Left cardiac atrium (tissue), 4 donors: Measurements from ENCODE around the gene FBL. TPM values are rescaled to one million over a fixed set of nuclear protein-coding genes. Genes with fewer than 3 reads are reported as not detected.
"Not testable (repeated sequence)": the region's sequence is repeated elsewhere in the genome, so short reads cannot be mapped to it uniquely, and the experiment has no call there.

Experiments
- ATAC-seq, 2 donors: fragments of 200-7000 bp; cut with Tn5 transposase; one replicate each; pipeline ENCODE4 v1.9.1; 2020; ENCODE audit warnings: mild to moderate bottlenecking in 2 of 2, moderate library complexity in 2 of 2
- DNase-seq: peaks from one replicate; pipeline ENCODE4 v3.0.0-alpha.2; 2020
- intact Hi-C, 2 donors: fragments of 100-400 bp; cut with DNase I; formaldehyde crosslinking; loops; one replicate each; pipeline versions ENCODE4 v1.14.1 to v1.15.1; 2022 to 2023
- microRNA-seq, 2 donors: library from miRNA; unstranded; fragments of <30 nt; microRNA quantifications; one replicate each; pipeline ENCODE4 v1.2.0, GENCODE V29; 2020
- total RNA-seq, 2 donors: library from RNA; stranded (reverse); fragmentation: NEBNext Ultra II Directional; extraction: Animal tissue kit (Norgen Biotek cat#: 25700); gene quantifications; one replicate each; pipeline ENCODE4 v1.2.1, GENCODE V29; 2021
- donor health status: DM: no; HTN: yes; CAD: no.
- donor health status: DM: no; HTN: yes; CAD: no; lungs with severe emphysema.
- donor health status: DM: yes; HTN: yes; CAD: no.
- donor health status: Dilated cardiomyopathy.

The FBL gene
- total RNA-seq, 2 donors from 2014 or later = 67.7 to 87.7 TPM

DNA sequence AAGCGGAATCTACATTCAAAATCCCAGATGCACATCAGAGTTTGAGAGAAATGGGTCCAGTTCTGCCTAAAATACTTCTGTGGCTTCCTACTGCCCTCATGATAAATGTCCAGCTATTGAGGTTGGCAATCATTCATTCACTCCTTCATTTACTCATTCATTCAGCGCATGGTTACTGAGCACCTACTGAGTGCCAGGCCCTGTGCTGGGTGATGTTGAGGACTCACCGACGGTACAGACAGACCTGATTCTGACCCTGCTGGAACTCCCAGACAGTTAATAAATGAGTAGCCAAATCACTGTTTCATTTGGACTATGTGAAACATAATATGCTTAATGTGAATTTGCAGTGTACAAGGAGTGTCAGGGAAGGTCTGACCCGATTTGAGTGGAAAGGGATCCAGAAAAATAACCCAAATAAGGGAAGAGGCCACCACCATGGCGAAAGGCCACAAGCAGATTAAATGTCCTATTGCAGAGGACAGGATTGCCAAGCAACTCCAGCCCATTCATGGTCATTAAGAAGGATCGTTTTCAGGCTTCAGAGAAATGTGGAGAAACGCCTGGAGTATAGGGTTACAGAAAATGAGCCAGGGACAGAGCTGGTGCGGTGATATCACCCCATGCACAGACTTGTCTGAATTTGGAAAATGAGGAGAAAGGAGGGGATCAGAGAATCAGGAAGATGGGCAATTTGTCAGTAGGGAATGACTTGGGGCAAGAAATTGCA lies 32.8 kb downstream of the FBL start:
- ATAC-seq = no peak
- intact Hi-C loops = no loop called here
- DNase-seq = no peak

DNA sequence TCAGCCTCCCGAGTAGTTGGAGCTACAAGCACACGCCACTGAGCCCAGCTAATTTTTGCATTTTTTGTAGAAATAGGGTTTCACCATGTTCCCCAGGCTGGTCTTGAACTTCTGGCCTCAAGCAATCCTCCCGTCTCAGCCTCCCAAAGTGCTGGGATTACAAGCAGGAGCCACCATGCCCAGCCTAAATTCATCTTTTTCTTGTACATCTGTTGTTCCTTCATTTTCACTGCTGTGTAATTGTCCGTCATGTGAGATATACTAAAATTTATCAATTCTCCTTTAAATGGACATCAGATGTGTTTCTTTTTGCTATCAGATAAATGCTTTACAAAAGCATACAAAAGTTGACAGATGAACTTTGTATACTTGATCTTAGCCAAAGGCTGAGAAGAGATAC lies 35.1 kb downstream of the FBL start:
- DNase-seq = no peak
- intact Hi-C loops = no loop called here
- ATAC-seq = no peak

DNA sequence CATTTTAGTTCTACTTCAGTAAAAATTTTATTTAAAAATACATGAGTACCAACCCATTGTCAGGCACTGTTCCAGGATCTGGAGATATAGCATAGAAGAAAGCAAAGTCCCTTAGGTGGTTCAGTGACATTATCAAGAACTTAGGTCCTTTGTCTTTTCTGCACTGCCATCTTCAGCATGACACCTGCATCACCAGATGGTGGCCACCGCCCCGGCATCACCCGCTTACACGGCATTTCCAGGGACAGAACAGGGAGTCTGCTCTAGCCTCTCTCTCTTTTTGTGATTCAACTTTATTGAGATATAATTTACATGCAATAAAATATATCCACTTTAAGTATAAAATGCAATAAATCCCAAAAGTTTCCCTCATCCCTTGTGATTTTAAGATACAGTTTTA lies 35.8 kb downstream of the FBL start:
- intact Hi-C loops = no loop called here
- DNase-seq = no peak
- no peak for ATAC-seq

DNA sequence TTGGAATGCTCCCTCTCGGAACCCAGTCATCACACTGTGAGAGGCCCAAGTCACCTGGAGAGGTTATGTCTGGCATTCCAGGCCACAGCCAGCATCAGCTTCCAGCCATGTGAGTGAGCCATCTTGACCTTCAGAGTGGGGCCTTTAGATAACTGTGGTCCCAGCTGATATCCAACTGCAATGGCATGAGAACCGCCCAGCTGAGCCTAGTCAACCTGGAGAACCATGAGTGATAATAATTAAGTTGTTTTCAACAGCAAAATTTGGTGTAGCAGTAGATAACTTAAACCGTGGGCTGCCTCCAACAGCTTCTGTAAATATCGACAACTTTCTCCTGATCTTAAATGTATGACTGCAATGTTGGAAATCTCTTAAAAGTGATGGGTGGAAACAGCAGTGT lies 36.8 kb downstream of the FBL start:
- intact Hi-C loops = no loop called here
- ATAC-seq (no peak), DNase-seq (no peak)

DNA sequence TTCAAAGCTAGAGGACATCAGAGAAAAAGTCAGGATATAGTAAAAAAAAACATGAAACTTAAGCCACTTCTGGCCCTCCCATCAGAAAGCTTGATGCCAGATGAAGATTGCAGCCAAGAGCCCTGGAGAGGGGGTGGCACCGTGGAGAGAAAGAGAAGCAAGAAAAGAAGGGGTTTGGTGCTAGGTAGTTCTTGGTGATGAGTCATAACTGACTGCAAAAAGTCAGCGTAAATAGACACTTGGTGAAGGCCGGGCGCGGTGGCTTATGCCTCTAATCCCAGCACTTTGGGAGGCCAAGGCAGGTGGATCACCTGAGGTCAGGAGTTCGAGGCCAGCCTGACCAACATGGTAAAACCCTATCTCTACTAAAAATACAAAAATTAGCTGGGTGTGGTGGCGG lies 37.5 kb downstream of the FBL start:
- ATAC-seq, intact Hi-C loops, DNase-seq: not testable (repeated sequence)

DNA sequence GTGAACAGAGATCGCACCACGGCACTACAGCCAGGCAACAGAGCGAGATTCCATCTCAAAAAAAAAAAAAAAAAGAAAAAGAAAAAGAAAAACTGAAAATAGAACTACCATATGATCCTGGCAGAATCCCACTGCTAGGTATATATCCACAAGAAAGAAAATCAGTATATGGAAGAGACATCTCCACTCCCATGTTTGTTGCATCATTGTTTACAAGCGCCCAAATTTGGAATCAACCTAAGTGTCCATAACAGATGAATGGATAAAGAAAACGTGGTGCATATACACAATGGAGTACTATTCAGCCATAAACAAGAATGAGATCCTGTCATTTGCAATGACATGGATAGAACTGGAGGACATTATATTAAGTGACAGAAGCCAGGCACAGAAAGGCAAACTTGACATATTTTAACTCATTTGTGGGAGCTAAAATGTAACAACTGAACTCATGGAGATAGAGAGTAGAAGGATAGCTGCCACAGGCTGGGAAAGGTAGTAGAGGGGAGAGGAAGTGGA lies 38.3 kb downstream of the FBL start:
- DNase-seq = no peak
- intact Hi-C loops = no loop called here
- no peak for ATAC-seq

DNA sequence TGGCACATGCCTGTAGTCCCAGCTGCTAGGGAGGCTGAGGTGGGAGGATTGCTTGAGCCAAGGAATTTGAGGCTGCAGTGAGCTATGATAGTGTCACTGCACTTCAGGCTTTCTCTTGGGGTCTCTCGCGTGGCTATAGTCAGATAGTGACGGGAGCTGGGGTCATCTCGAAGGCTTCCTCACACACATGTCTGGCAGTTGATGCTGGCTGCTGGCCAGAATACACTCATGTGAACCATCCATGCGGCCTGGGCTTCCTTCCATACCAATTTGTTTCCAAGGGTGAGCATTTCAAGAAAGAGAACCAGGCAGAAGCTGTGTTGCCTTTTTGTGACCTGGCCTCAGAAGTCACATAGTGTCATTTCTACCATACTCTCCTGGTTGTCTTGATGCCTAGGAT lies 41.1 kb downstream of the FBL start:
- intact Hi-C loops = no loop called here
- ATAC-seq = no peak
- no peak for DNase-seq

DNA sequence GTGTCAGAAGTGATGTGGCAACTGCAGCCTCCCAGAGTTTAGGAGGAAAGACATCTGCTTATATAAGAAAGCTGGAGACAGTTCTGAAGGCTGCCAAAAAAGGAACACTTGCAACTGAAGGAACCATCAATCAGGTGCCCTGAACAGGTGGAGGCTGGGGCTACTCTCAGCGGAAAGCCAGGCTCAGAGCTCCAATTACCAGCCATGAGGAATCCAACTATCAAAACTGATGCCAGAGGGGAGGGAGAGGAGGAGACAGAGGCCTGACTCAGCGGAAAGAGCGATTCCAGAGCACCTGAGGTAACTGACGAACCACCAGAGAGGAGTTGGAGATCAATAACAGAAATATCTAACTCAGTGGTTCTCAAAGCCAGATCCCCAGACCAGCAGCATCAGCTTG lies 43.2 kb downstream of the FBL start:
- DNase-seq = no peak
- intact Hi-C loops = no loop called here
- no peak for ATAC-seq

DNA sequence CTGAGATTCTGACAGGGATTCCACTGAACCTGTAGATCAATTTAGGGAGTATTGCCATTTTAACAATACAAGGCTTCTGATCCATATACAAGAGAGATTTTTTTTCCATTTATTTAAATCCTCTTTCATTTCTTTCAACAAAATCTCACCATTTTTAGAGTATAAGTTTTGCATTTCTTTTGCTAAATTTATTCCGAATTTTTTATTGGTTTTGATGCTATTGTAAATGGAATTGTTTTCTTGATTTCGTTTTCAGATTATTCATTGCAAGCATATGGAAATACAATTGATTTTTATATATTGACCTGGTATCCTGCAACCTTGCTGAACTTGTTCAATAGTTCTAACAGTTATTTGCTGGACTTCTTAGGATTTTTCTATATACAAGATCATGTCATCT lies 49.1 kb downstream of the FBL start:
- no peak for ATAC-seq
- DNase-seq = no peak
- intact Hi-C loops = loop anchor here in 1 of 2 donors (10.0 kb wide), 1 partner anchor 48 kb away; the partner anchor contains the start of gene FBL

DNA sequence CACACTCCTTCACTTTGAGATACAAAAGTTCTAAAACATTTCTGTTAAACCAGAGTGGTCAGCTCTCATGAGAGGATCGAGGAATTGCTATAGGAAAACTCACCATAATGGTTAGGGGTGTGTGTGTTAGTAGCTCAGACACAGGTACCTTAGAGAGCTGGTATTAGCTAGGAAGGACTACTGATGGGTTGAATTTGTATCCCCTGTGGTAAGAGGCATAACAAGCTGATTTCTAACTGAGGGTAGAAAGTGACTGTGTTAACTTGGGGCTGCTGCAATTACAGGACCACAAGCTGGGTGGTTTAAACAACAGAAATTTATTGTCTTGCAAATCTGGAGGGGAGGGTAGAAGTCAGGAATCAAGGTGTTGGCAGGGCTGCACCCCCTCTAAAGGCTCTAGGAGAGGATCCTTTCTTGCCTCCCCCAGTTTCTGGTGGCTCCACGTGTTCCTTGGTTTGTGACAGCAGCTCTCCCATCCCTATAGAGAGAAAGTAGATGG lies 50.1 kb downstream of the FBL start:
- DNase-seq (no peak), ATAC-seq (no peak)
- intact Hi-C loops = loop anchor here in 1 of 2 donors (10.0 kb wide), 1 partner anchor 49 kb away; the partner anchor contains the start of gene FBL

DNA sequence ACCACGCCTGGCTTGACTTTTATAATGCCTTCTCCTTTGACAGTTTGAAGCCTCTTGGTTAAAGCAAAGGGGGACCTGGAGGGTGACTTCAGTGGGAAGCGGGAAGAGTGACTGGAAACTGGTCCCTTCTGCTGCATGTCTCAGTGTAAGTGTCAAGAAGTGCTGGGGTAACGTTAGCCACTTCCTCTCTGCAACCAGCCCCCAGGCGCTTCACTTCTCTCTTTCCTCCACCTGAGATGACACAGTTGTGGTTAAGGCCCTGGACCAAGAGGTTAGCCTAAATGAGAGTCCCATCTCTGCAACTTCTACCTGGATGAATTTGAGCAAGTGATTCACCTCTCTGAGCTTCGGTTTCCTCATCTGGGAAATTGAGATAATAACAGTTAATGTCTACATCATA lies 51.2 kb downstream of the FBL start:
- no peak for ATAC-seq
- intact Hi-C loops = loop anchor here in 1 of 2 donors (10.0 kb wide), 1 partner anchor 50 kb away; the partner anchor contains the start of gene FBL

DNA sequence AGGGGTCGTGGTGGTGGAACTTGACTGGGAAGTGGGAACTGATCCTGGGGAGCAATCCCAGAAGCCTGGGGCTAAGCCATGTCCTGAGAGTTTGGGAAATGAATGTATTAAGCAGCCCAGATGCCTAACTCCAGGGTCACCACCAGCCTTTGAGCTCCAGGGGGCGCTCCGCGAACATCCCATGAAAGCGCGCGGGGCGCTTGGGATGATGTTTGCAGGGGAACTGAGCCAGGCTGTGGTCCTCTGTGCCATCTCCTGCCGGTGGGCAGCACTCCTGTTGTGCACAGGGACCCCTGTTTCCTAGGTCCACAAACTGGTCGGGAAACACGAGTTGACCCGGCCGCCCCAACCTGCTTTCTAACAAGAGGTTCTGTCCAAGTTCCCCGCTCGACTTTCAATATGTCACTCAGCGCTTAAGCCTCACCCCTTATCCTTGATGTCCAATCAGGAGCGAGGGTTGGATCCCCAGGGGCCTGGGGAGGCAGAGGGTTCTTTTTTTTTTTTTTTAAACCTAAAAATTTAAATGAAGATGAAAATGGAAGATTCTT lies 53.1 kb downstream of the FBL start:
- intact Hi-C loops = loop anchor here (5.0 to 10.0 kb wide), 3 partner anchors 49 to 174 kb away; partner anchors contain the start of gene FBL (in 1 of the 2)
- ATAC-seq (peak; percentile 97 to 98), DNase-seq (peak; percentile 78)

More for the DNA sequence above, 51.2 kb downstream of the FBL start:
- DNase-seq = no peak

DNA sequence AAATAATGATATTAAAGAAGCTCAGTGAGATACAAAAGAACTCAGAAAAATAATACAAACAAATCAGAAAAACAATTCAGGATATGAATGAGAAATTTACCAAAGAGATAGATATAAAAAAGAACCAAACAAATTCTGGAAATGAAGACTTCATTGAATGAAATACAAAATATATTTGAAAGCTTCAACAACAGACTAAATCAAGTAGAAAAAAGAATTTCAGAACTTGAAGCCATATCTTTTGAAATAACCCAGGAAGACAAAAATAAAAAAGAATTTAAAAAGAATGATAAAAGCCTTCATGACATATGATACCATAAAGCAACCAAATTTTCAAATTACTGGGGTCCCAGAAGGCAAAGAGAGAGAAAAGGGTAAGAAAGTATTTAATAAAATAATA lies 57.9 kb downstream of the FBL start:
- ATAC-seq (no peak), DNase-seq (no peak)

More for the DNA sequence above, 57.9 kb downstream of the FBL start:
- intact Hi-C loops = no loop called here

Small RNA genes within 50 kb of the gene (microRNA-seq; reads per million reads assigned to microRNA genes)
- gene MIR6719 = 0 to 0.20 reads per million in 2 donors

Other genes with a start within 250 kb of the FBL start
- gene LGALS13, start 243.9 kb downstream of the FBL start, total RNA-seq = not detected
- not detected for gene LGALS16, start 190.5 kb downstream of the FBL start, total RNA-seq
- not detected for gene LGALS14, start 141.9 kb downstream of the FBL start, total RNA-seq
- gene CLC, start 108.3 kb downstream of the FBL start, total RNA-seq = not detected
- not detected for gene LEUTX, start 67.5 kb downstream of the FBL start, total RNA-seq
- 10 to 100 TPM in 1 of 2 donors, 1 to 10 TPM in 1; 7.0 to 14.7 TPM for gene DYRK1B, start 12.2 kb downstream of the FBL start, total RNA-seq
- gene FCGBP, start 88.3 kb upstream of the FBL start, total RNA-seq = 10 to 100 TPM; 11.8 to 20.6 TPM
- 10 to 100 TPM; 62.3 to 79.1 TPM for gene PSMC4, start 124.8 kb upstream of the FBL start, total RNA-seq
- gene ZNF546, start 150.7 kb upstream of the FBL start, total RNA-seq = 1 to 10 TPM; 5.3 to 6.8 TPM
- gene ZNF780B, start 209.9 kb upstream of the FBL start, total RNA-seq = 10 to 100 TPM; 27.6 to 28.3 TPM
- gene ZNF780A, start 244.6 kb upstream of the FBL start, total RNA-seq = 10 to 100 TPM; 10.5 to 13.0 TPM